ENCODE results near the gene EDC3. TPM values are rescaled to one million over a fixed set of nuclear protein-coding genes. Genes with fewer than 3 reads are reported as not detected.

The EDC3 gene
- total and polyA plus RNA-seq, 2 of the 4 experiments (the other 2 are of a cell fraction): 16.8 to 38.0 TPM

GRCh38 chr15:74614744-74615507 lies 80.9 kb downstream of the EDC3 start:
- peak; percentile 72; the same call in 1 of the 2 replicates for TF ChIP-seq CHD1 (IDR thresholded peaks at IDR 0.05; ENCODE audit: low read depth, low read length)
- peak; percentile 39; the same call in 1 of the 2 replicates for TF ChIP-seq MXI1 (IDR thresholded peaks at IDR 0.05; ENCODE audit: borderline replicate concordance, low read depth, low read length)
- no peak for TF ChIP-seq CTCF (conservative IDR thresholded peaks at IDR 0.05; ENCODE audit: low read depth, low read length)
- peak; percentile 91 for TF ChIP-seq RCOR1 (IDR thresholded peaks at IDR 0.05; ENCODE audit: insufficient replicate concordance, low read length)
- in situ Hi-C loops (cut with MboI; ENCODE audit: low sequenced_read_pairs): no loop called here
- WGBS, 2 experiments (ENCODE audit: extremely low coverage in 2 of 2, insufficient read length in 1 of 2): 1% methylated on average over 24 of the region's 76 CpGs; no CpG with 5 or more reads in 1 of the 2 experiments

More at GRCh38 chr15:74614744-74615507, 80.9 kb downstream of the EDC3 start:
- Histone ChIP-seq H3K23ac (ENCODE audit: low read depth, low read length) (peak overlapping the region; percentile 3; the same call in 1 of the 2 replicates), H4K8ac (ENCODE audit: low read depth in 2 of 2, low read length in 2 of 2) (peak overlapping the region; percentile 91 to 93), H2BK20ac (ENCODE audit: low read depth, low read length) (no peak overlapping the region), H3K79me1 (ENCODE audit: low read depth in 1 of 2, low read length in 2 of 2) (peaks cover 0 to 42% of the 10 kb centered on the region in 2 experiments; a peak in 3 of 4 replicates), H3K9me3 (ENCODE audit: control insufficient read depth, insufficient read depth, low read length) (no peaks in the 10 kb centered on the region), H2AFZ (replicated peaks; ENCODE audit: low read length, poor library complexity) (peak overlapping the region; percentile 97), H3K27ac (ENCODE audit: insufficient read depth, low read length) (peak overlapping the region; percentile 87), H2BK15ac (ENCODE audit: low read depth, low read length) (peak overlapping the region; percentile 68; the same call in 2 of the 3 replicates), H3K27me3 (ENCODE audit: control insufficient read depth, insufficient read depth, low read length) (peaks cover 2% of the 10 kb centered on the region; the same call in 1 of the 2 replicates), H3K14ac (replicated peaks; ENCODE audit: low read depth, low read length) (peak overlapping the region; percentile 86), H2BK120ac (ENCODE audit: low read depth, low read length) (peak overlapping the region; percentile 50; the same call in 1 of the 2 replicates), H2AK5ac (ENCODE audit: low read depth, low read length) (peak overlapping the region; percentile 84), H4K20me1 (ENCODE audit: insufficient read depth, low read length) (peaks cover 39% of the 10 kb centered on the region), H3K9ac (ENCODE audit: low read depth, low read length) (peak overlapping the region; percentile 90), H3K18ac (ENCODE audit: low read depth, low read length) (peak overlapping the region; percentile 21; the same call in 1 of the 2 replicates), H3K4me1 (ENCODE audit: control insufficient read depth, insufficient read depth, low read length) (peaks cover 8% of the 10 kb centered on the region), H2BK5ac (ENCODE audit: low read depth, low read length, poor library complexity, severe bottlenecking) (peak overlapping the region; percentile 81), H3K4me3 (ENCODE audit: insufficient read depth, low read depth, low read length) (peak overlapping the region; percentile 93), H3K36me3 (ENCODE audit: control insufficient read depth, insufficient read depth, low read length) (peaks cover 10% of the 10 kb centered on the region), H3K56ac (ENCODE audit: extremely low read depth, insufficient read depth, low read length) (peak overlapping the region; percentile 82), H2AK9ac (replicated peaks; ENCODE audit: low read depth, low read length, poor library complexity) (peak overlapping the region; percentile 99), H3K4me2 (ENCODE audit: low read depth, low read length) (peak overlapping the region; percentile 89), H3K4ac (ENCODE audit: low read depth, low read length) (peak overlapping the region; percentile 76), H4K5ac (ENCODE audit: low read depth, low read length) (peak overlapping the region; percentile 71), H4K91ac (ENCODE audit: insufficient read depth, low read depth, low read length) (peak overlapping the region; percentile 72), H3K9me1 (ENCODE audit: insufficient read depth, low read length) (0 out of 2 replicates have a peak, but pooled peaks cover 2% of the 10 kb centered on the region)
- intact Hi-C loops (cut with micrococcal nuclease) (loop anchor here (1.0 kb wide), 2 partner anchors 69 to 154 kb away; partner anchors contain the start of gene UBL7), dilution Hi-C loops (cut with HindIII; ENCODE audit: low sequenced_read_pairs, unreplicated experiment) (no loop called here)
- BruUV-seq (replicated peaks): no TSS peak
- CTCF ChIA-PET: no interaction called here
- ATAC-seq (ENCODE audit: low read depth) (peak; percentile 78), DNase-seq (peak; percentile 62)
- POLR2A ChIA-PET (ENCODE audit: unreplicated experiment): interaction anchor here (0.6 kb wide), 1 partner anchor 145 kb away, joined by 7 read pairs; no protein-coding TSS in a partner anchor

Data from IMR-90 (cell line).